IMR-90 (cell line): Measurements from ENCODE around the gene JADE3. TPM values are rescaled to one million over a fixed set of nuclear protein-coding genes. Genes with fewer than 3 reads are reported as not detected.
A peak's percentile ranks its signal among the peaks of the same experiment; 100 is the strongest.

Experiments used
- ATAC-seq: fragments of 200-7000 bp; cut with Tn5 transposase; 2 replicates; pipeline ENCODE4 v1.9.1; 2020; ENCODE audit warnings: low read depth, mild to moderate bottlenecking, moderate library complexity
- BruUV-seq: library from RNA; stranded (reverse); fragments of 400-500 nt; replicated peaks from 2 replicates; lab custom pipeline; 2021; lab: Mats Ljungman, UMichigan
- CTCF ChIA-PET: fragments of 300-600 bp; formaldehyde crosslinking; extraction: SDS; loops from one replicate; lab custom pipeline; 2021; ENCODE audit warnings: antibody characterized with exemption; lab: Yijun Ruan, JAX
- POLR2A ChIA-PET: fragments of 300-600 bp; sonication (Branson Sonifier 250); formaldehyde crosslinking; loops from one replicate; lab custom pipeline; 2022; ENCODE audit warnings: antibody characterized with exemption; ENCODE audit not compliant: unreplicated experiment; lab: Charles Lee
- DNase-seq: peaks from one replicate; pipeline ENCODE4 v3.0.0; 2013
- H2AFZ ChIP-seq: replicated peaks from 2 replicates; pipeline ENCODE3; 2013; ENCODE audit warnings: low read length, mild to moderate bottlenecking; ENCODE audit not compliant: poor library complexity
- H2AK5ac ChIP-seq: 2 replicates; pipeline ENCODE4 v1.6.1; 2013; ENCODE audit warnings: low read depth, low read length, inconsistent platforms
- H2AK9ac ChIP-seq: replicated peaks from 2 replicates; pipeline ENCODE3; 2013; ENCODE audit warnings: mild to moderate bottlenecking, low read depth, low read length, moderate library complexity; ENCODE audit not compliant: poor library complexity
- H2BK120ac ChIP-seq: 2 replicates; pipeline ENCODE4 v1.6.1; 2013; ENCODE audit warnings: low read depth, low read length, inconsistent platforms
- H2BK15ac ChIP-seq: 3 replicates; pipeline ENCODE4 v1.6.1; 2013; ENCODE audit warnings: low read depth, low read length, inconsistent platforms
- H2BK20ac ChIP-seq: 2 replicates; pipeline ENCODE4 v1.6.1; 2013; ENCODE audit warnings: low read depth, mild to moderate bottlenecking, inconsistent platforms, low read length, moderate library complexity
- H2BK5ac ChIP-seq: 2 replicates; pipeline ENCODE4 v1.6.1; 2013; ENCODE audit warnings: mild to moderate bottlenecking, low read depth, low read length, inconsistent platforms; ENCODE audit not compliant: poor library complexity, severe bottlenecking
- H3K14ac ChIP-seq: replicated peaks from 2 replicates; pipeline ENCODE4 v1.6.1; 2013; ENCODE audit warnings: low read depth, low read length, inconsistent platforms
- H3K18ac ChIP-seq: 2 replicates; pipeline ENCODE4 v1.6.1; 2013; ENCODE audit warnings: low read depth, low read length, control low read depth
- H3K23ac ChIP-seq: 2 replicates; pipeline ENCODE4 v1.6.1; 2013; ENCODE audit warnings: low read depth, low read length, inconsistent platforms
- H3K27ac ChIP-seq: 2 replicates; pipeline ENCODE4 v1.5.1; 2013; ENCODE audit warnings: mild to moderate bottlenecking, control low read depth, low read length; ENCODE audit not compliant: insufficient read depth
- H3K27me3 ChIP-seq: 2 replicates; pipeline ENCODE4 v1.6.1; 2013; ENCODE audit warnings: low read length; ENCODE audit not compliant: control insufficient read depth, insufficient read depth
- H3K36me3 ChIP-seq: 2 replicates; pipeline ENCODE4 v1.6.1; 2013; ENCODE audit warnings: low read length, mixed read lengths; ENCODE audit not compliant: control insufficient read depth, insufficient read depth
- H3K4ac ChIP-seq: 2 replicates; pipeline ENCODE4 v1.6.1; 2013; ENCODE audit warnings: low read depth, low read length, inconsistent platforms
- H3K4me1 ChIP-seq: 2 replicates; pipeline ENCODE4 v1.6.1; 2013; ENCODE audit warnings: low read length, mixed read lengths; ENCODE audit not compliant: control insufficient read depth, insufficient read depth
- H3K4me2 ChIP-seq: 2 replicates; pipeline ENCODE4 v1.6.1; 2013; ENCODE audit warnings: low read depth, mild to moderate bottlenecking, control low read depth, low read length, moderate library complexity
- H3K4me3 ChIP-seq: 2 replicates; pipeline ENCODE4 v1.5.1; 2013; ENCODE audit warnings: low read depth, mild to moderate bottlenecking, control low read depth, low read length, moderate library complexity; ENCODE audit not compliant: insufficient read depth
- H3K56ac ChIP-seq: 2 replicates; pipeline ENCODE4 v1.6.1; 2013; ENCODE audit warnings: low read length, inconsistent platforms; ENCODE audit not compliant: insufficient read depth; ENCODE audit errors: extremely low read depth
- H3K79me1 ChIP-seq, 2 experiments: 2 replicates each; pipeline ENCODE4 v1.6.1; 2013; ENCODE audit warnings: low read length in 2 of 2, inconsistent platforms in 1 of 2, low read depth in 1 of 2
- H3K9ac ChIP-seq: 2 replicates; pipeline ENCODE4 v1.6.1; 2013; ENCODE audit warnings: low read depth, low read length, control low read depth
- H3K9me1 ChIP-seq: 2 replicates; pipeline ENCODE4 v1.6.1; 2013; ENCODE audit warnings: low read length, inconsistent platforms; ENCODE audit not compliant: insufficient read depth
- H3K9me3 ChIP-seq: 2 replicates; pipeline ENCODE4 v1.6.1; 2013; ENCODE audit warnings: low read length; ENCODE audit not compliant: control insufficient read depth, insufficient read depth
- H4K20me1 ChIP-seq: 2 replicates; pipeline ENCODE4 v1.6.1; 2013; ENCODE audit warnings: low read length, inconsistent platforms; ENCODE audit not compliant: insufficient read depth
- H4K5ac ChIP-seq: 2 replicates; pipeline ENCODE4 v1.6.1; 2013; ENCODE audit warnings: mild to moderate bottlenecking, low read depth, low read length, control low read depth
- H4K8ac ChIP-seq, 2 experiments: 2 replicates each; pipeline ENCODE4 v1.6.1; 2013; ENCODE audit warnings: low read depth in 2 of 2, low read length in 2 of 2, control low read depth in 1 of 2, inconsistent platforms in 1 of 2
- H4K91ac ChIP-seq: 2 replicates; pipeline ENCODE4 v1.6.1; 2013; ENCODE audit warnings: low read depth, low read length, inconsistent platforms; ENCODE audit not compliant: insufficient read depth
- CHD1 ChIP-seq: IDR thresholded peaks from 2 replicates; pipeline ENCODE4 v1.6.1; 2012; ENCODE audit warnings: low read depth, low read length, improper control_type of control experiment
- FOS ChIP-seq: fragments of 150-350 bp; IDR thresholded peaks from 2 replicates; pipeline ENCODE4 v1.6.1; 2016; ENCODE audit warnings: low read depth, low read length
- MAZ ChIP-seq: IDR thresholded peaks from 2 replicates; pipeline ENCODE4 v1.6.1; 2012; ENCODE audit warnings: low read depth, mild to moderate bottlenecking, low read length, improper control_type of control experiment, moderate library complexity, borderline replicate concordance
- MXI1 ChIP-seq: IDR thresholded peaks from 2 replicates; pipeline ENCODE4 v1.6.1; 2012; ENCODE audit warnings: low read depth, mild to moderate bottlenecking, low read length, moderate library complexity, borderline replicate concordance
- POLR2A ChIP-seq: IDR thresholded peaks from 2 replicates; pipeline ENCODE4 v1.6.1; 2012; ENCODE audit warnings: mild to moderate bottlenecking, low read depth, low read length
- RAD21 ChIP-seq: IDR thresholded peaks from 2 replicates; pipeline ENCODE4 v1.6.1; 2012; ENCODE audit warnings: low read length, improper control_type of control experiment
- RFX5 ChIP-seq: IDR thresholded peaks from 2 replicates; pipeline ENCODE4 v1.8.0; 2012; ENCODE audit warnings: low read depth, mild to moderate bottlenecking, low read length, moderate library complexity
- SMC3 ChIP-seq: fragments of 150-350 bp; IDR thresholded peaks from 2 replicates; pipeline ENCODE4 v1.6.1; 2016; ENCODE audit warnings: low read depth, mild to moderate bottlenecking, antibody characterized with exemption, low read length, moderate library complexity
- WGBS, 2 experiments: methylation state at CpG; one replicate each; pipeline versions ENCODE4 v1.1.5 to v1.1.7; 2013; ENCODE audit warnings: missing lambda C conversion rate in 2 of 2; ENCODE audit not compliant: insufficient read length in 1 of 2; ENCODE audit errors: extremely low coverage in 2 of 2; 5-methylcytosine and 5-hydroxymethylcytosine counted together
- dilution Hi-C: fragments of 300-500 bp; cut with HindIII; formaldehyde crosslinking; loops from one replicate; pipeline ENCODE4 v1.14.3; 2018; ENCODE audit warnings: low sequenced_read_pairs; ENCODE audit not compliant: unreplicated experiment
- in situ Hi-C: fragments of 300-500 bp; cut with MboI; formaldehyde crosslinking; loops from 3 replicates; pipeline ENCODE4 v1.14.3; 2019; ENCODE audit warnings: low sequenced_read_pairs, inconsistent platforms, mixed read lengths
- intact Hi-C: fragments of 100-400 bp; cut with micrococcal nuclease; formaldehyde crosslinking; loops from 2 replicates; pipeline ENCODE4 v1.10.0; 2022
- polyA plus RNA-seq, 3 experiments: library from polyadenylated mRNA; depleted of rRNA; stranded (reverse); fragments of >200 nt; gene quantifications; 2 replicates each; pipeline ENCODE4 v1.2.3, GENCODE V29; 2012; ENCODE audit warnings: low replicate concordance in 1 of 3
- total RNA-seq: library from RNA; depleted of rRNA; stranded (reverse); fragments of >200 nt; gene quantifications from 2 replicates; pipeline ENCODE4 v1.2.3, GENCODE V29; 2012
- TF ChIP-seq, protein P1 (sequence below): fragments of 150-350 bp; IDR thresholded peaks from 2 replicates; pipeline ENCODE4 v1.6.1; 2016; ENCODE audit warnings: low read depth, mild to moderate bottlenecking, low read length, moderate library complexity, borderline replicate concordance
- TF ChIP-seq, protein P2 (sequence below): conservative IDR thresholded peaks from 2 replicates; pipeline ENCODE4 v1.5.1; 2012; ENCODE audit warnings: mild to moderate bottlenecking, low read depth, low read length, improper control_type of control experiment

JADE3 gene
- total and polyA plus RNA-seq, 2 of the 4 experiments (the other 2 are of a cell fraction) = 2.1 to 4.7 TPM

DNA sequence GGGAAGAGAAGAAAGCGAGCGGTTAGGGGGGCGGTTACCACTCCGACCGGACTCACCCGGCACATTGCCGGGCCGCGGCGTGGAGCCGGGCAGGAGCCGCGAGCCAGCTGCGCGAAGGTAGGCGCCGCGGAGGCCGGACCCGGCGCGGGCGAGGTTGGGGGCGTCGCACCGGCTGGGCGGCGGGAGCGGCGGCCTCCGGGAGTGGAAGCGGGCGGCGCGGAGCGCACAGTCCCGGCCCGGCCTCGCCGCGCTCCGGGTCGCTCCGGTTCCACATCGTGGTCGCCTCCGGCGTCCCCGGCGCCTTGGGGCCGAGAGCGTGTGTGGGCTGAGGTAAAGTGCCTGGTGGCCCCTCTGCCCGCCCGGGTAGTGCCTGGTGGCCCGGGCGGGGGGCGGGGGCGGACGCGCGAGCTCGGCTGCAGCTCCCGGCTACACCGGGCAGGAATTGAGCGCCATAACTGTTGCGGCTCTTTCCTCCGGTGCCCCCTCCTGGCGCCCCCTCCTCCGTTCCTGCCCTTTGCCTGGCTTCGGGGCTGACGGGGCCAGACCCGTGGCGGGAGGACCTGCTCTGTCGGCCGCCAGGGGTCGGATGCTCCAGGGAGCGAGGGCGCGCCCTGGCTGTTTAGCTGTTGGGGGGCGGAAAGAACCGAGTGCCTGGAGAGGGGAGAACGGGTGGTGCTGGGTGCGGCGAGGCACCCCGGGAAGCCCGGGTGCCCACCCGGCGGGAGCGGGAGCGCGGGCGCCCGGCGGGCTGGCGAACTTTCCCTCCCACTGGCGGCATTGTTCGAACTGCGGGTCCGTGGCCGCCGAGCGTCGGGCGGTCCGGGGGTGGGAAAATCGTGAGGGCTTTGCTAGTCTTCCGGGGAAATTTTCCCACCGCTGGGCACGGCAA, 626 bp downstream of the JADE3 start:
- H3K9ac ChIP-seq = peak overlapping the region; percentile 39
- no peak overlapping the region for H2BK15ac ChIP-seq
- dilution Hi-C loops = no loop called here
- intact Hi-C loops = loop anchor here (1.0 to 10.0 kb wide), 3 partner anchors 66 to 158 kb away; partner anchors contain the start of gene SLC9A7
- H3K18ac ChIP-seq = no peak overlapping the region
- peaks cover 6% of the 10 kb centered on the region for H3K27me3 ChIP-seq
- no TSS peak for BruUV-seq
- H3K4me2 ChIP-seq = peak overlapping the region; percentile 84
- no peak overlapping the region for H2BK20ac ChIP-seq
- ATAC-seq (peak; percentile 76), DNase-seq (peak; percentile 14)
- in situ Hi-C loops = no loop called here
- H3K4ac ChIP-seq = no peak overlapping the region
- no peak overlapping the region for H4K5ac ChIP-seq
- no peak overlapping the region for H4K91ac ChIP-seq
- peak overlapping the region; percentile 85 for H2AFZ ChIP-seq
- 46% methylated on average over 40 of the region's 109 CpGs; no CpG with 5 or more reads in 1 of the 2 experiments for WGBS, 2 experiments
- TF ChIP-seq SMC3 (peak; percentile 27; the same call in 1 of the 2 replicates), MXI1 (no peak), FOS (no peak), POLR2A (no peak), RAD21 (peak; percentile 26), CHD1 (no peak), RFX5 (no peak), MAZ (no peak)
- TF ChIP-seq, protein P1, sequence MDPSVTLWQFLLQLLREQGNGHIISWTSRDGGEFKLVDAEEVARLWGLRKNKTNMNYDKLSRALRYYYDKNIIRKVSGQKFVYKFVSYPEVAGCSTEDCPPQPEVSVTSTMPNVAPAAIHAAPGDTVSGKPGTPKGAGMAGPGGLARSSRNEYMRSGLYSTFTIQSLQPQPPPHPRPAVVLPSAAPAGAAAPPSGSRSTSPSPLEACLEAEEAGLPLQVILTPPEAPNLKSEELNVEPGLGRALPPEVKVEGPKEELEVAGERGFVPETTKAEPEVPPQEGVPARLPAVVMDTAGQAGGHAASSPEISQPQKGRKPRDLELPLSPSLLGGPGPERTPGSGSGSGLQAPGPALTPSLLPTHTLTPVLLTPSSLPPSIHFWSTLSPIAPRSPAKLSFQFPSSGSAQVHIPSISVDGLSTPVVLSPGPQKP = no peak
- TF ChIP-seq, protein P2, sequence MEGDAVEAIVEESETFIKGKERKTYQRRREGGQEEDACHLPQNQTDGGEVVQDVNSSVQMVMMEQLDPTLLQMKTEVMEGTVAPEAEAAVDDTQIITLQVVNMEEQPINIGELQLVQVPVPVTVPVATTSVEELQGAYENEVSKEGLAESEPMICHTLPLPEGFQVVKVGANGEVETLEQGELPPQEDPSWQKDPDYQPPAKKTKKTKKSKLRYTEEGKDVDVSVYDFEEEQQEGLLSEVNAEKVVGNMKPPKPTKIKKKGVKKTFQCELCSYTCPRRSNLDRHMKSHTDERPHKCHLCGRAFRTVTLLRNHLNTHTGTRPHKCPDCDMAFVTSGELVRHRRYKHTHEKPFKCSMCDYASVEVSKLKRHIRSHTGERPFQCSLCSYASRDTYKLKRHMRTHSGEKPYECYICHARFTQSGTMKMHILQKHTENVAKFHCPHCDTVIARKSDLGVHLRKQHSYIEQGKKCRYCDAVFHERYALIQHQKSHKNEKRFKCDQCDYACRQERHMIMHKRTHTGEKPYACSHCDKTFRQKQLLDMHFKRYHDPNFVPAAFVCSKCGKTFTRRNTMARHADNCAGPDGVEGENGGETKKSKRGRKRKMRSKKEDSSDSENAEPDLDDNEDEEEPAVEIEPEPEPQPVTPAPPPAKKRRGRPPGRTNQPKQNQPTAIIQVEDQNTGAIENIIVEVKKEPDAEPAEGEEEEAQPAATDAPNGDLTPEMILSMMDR = peak; percentile 44
- H2BK120ac ChIP-seq = no peak overlapping the region
- H3K36me3 ChIP-seq = no peaks in the 10 kb centered on the region
- no peak overlapping the region for H3K56ac ChIP-seq
- H4K20me1 ChIP-seq = peaks cover 19% of the 10 kb centered on the region
- H3K79me1 ChIP-seq = peaks cover 12 to 23% of the 10 kb centered on the region in 2 experiments; a peak in 3 of 4 replicates
- H3K9me3 ChIP-seq = no peaks in the 10 kb centered on the region
- ChIA-PET CTCF (interaction anchor here (0.6 to 1.1 kb wide), 4 partner anchors 9 to 122 kb away, joined by 3 to 4 read pairs (median 3); no protein-coding TSS in a partner anchor), POLR2A (no interaction called here)
- H2AK5ac ChIP-seq = no peak overlapping the region
- H3K9me1 ChIP-seq = no peaks in the 10 kb centered on the region
- peak overlapping the region; percentile 11 for H2AK9ac ChIP-seq
- no peak overlapping the region for H3K23ac ChIP-seq
- no peak overlapping the region for H4K8ac ChIP-seq
- peak overlapping the region; percentile 91 for H3K4me3 ChIP-seq
- H3K27ac ChIP-seq = peak overlapping the region; percentile 7; the same call in 1 of the 2 replicates
- H2BK5ac ChIP-seq = no peak overlapping the region
- no peak overlapping the region for H3K14ac ChIP-seq
- H3K4me1 ChIP-seq = no peaks in the 10 kb centered on the region
